Esophagus muscularis mucosa (tissue), 3 donors: ENCODE data around the gene GRK4.

Experiments used
- CTCF ChIP-seq, 3 experiments: fragments of 200-600 bp in 2 of 3; fragments of 450-650 bp in 1 of 3; sonication (generic) in 2 of 3; IDR thresholded peaks; one replicate each; pipeline ENCODE4 v1.5.1; 2017 to 2019; ENCODE audit warnings: antibody characterized with exemption in 3 of 3, mild to moderate bottlenecking in 2 of 3, moderate library complexity in 1 of 3
- POLR2A ChIP-seq: fragments of 450-650 bp; IDR thresholded peaks from one replicate; pipeline ENCODE4 v1.6.1; 2017; ENCODE audit warnings: antibody characterized with exemption, moderate library complexity, mild to moderate bottlenecking, low read depth
- POLR2AphosphoS5 ChIP-seq, 2 donors: sonication (generic); formaldehyde crosslinking; IDR thresholded peaks; one replicate each; pipeline ENCODE4 v1.6.1; 2017; ENCODE audit warnings: antibody characterized with exemption in 2 of 2

- TF ChIP-seq CTCF (IDR thresholded peaks at IDR 0.05) (no peak), POLR2AphosphoS5 (IDR thresholded peaks at IDR 0.05) (no peak), POLR2A (no peak)
These were observed 108.4 kb downstream of the GRK4 start for GRCh38 chr4:3071811-3072210.
